Measurements from ENCODE around the gene CDKN2B-AS1.

Gene CDKN2B-AS1

DNA sequence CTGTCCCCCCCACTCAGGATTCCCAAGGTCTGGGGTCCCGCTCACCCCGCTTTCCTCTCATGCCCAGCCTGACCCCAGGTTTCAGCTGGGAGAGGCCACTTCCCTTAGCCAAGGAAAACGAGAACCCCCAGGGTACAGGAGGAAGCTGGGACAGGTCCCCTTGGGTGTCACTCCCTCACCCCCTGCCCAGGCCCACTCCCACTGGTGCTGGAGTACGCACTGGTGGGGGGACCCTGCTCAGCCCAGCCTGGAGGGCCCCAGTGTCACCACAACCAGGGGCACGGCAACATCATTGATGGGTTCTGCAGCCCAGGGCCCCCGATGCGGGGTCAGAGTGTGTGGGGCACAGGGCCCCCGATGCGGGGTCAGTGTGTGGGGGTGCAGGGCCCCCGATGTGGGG, 159.5 kb downstream of the CDKN2B-AS1 start:
- WGBS = 95% methylated on average over 10 of the region's 10 CpGs
- Histone ChIP-seq H3K36me3 (ENCODE audit: insufficient read depth, low read length) (no peaks in the 10 kb centered on the region), H3K4me1 (ENCODE audit: insufficient read depth, low read length) (no peaks in the 10 kb centered on the region), H3K4me3 (ENCODE audit: low read length) (no peak overlapping the region), H3K9ac (ENCODE audit: low read depth, low read length) (no peak overlapping the region), H3K27ac (ENCODE audit: low read depth, low read length) (no peak overlapping the region), H3K27me3 (ENCODE audit: insufficient read depth, low read length) (no peaks in the 10 kb centered on the region), H3K9me3 (ENCODE audit: insufficient read depth, low read depth, low read length) (no peaks in the 10 kb centered on the region)

DNA sequence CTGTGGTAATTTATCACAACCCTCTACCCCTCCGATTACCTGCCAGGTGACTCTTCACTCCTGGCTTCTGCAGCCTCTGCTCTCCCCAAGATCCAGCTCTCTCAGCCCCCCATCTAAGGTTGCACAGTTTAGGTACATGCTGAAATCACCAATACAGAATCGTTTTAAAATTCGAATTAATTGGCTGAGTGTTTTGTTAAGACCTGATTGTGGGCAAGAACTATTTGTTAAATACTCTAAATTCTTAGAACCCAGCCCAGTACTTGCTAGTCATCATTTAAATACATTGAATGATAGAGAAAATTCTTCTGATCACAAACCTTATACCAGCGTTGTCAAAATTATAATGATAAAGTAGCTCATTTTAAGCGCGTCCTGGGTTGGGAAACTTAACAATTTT, 162.0 kb downstream of the CDKN2B-AS1 start:
- Histone ChIP-seq H3K27ac (ENCODE audit: low read depth, low read length) (no peak overlapping the region), H3K9me3 (ENCODE audit: insufficient read depth, low read depth, low read length) (no peaks in the 10 kb centered on the region), H3K36me3 (ENCODE audit: insufficient read depth, low read length) (no peaks in the 10 kb centered on the region), H3K4me1 (ENCODE audit: insufficient read depth, low read length) (no peaks in the 10 kb centered on the region), H3K27me3 (ENCODE audit: insufficient read depth, low read length) (no peaks in the 10 kb centered on the region), H3K4me3 (ENCODE audit: low read length) (no peak overlapping the region), H3K9ac (ENCODE audit: low read depth, low read length) (no peak overlapping the region)
- WGBS = 85% methylated on average over 3 of the region's 6 CpGs

DNA sequence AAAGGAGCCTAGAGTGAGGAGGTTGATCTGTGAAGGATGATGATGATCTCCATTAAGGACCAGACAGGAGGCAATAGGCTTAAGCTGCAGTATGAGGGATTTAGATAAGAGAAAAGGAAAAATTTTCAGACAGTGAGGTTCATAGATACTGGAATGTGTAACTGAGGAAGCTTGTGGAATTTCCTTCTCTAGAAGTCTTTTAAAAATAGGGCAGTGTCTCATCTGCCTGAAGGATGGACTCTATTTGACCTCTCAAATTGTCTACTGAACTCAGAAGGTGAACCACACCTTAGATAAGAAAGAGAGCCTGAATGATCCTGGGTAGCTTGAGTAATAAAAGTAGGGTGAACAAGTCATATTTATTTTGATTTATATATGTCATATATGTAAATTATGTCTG, 162.7 kb downstream of the CDKN2B-AS1 start:
- Histone ChIP-seq H3K4me1 (ENCODE audit: insufficient read depth, low read length) (no peaks in the 10 kb centered on the region), H3K36me3 (ENCODE audit: insufficient read depth, low read length) (no peaks in the 10 kb centered on the region)

DNA sequence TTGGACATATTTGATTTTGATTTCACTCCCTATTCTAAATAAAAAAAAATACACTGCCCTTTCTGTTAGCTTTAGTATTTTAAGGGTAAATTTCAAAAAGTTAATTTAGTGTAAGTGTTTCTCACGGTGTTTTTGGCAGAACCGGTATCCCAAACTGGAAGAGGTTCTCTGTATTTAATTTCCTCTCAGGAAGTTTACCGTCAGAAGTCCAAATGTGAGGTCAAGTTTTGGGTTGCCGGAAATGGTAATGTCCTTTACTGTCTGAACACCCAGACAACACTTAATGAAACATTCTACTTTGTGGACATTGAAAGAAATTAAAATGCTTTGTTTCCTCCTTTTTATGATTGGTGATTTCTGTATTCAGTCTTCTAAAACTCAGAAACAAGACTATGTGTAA, 163.2 kb downstream of the CDKN2B-AS1 start:
- no peaks in the 10 kb centered on the region for H3K4me1 ChIP-seq (ENCODE audit: insufficient read depth, low read length)
- no peak overlapping the region for H3K4me3 ChIP-seq (ENCODE audit: low read length)
- WGBS = 99% methylated on average over 4 of the region's 4 CpGs
- H3K27ac ChIP-seq (ENCODE audit: low read depth, low read length) = no peak overlapping the region
- H3K36me3 ChIP-seq (ENCODE audit: insufficient read depth, low read length) = no peaks in the 10 kb centered on the region
- no peaks in the 10 kb centered on the region for H3K9me3 ChIP-seq (ENCODE audit: insufficient read depth, low read depth, low read length)
- H3K27me3 ChIP-seq (ENCODE audit: insufficient read depth, low read length) = no peaks in the 10 kb centered on the region
- no peak overlapping the region for H3K9ac ChIP-seq (ENCODE audit: low read depth, low read length)

More for the DNA sequence above, 162.7 kb downstream of the CDKN2B-AS1 start:
- Histone ChIP-seq H3K9me3 (ENCODE audit: insufficient read depth, low read depth, low read length) (no peaks in the 10 kb centered on the region), H3K27ac (ENCODE audit: low read depth, low read length) (no peak overlapping the region), H3K27me3 (ENCODE audit: insufficient read depth, low read length) (no peaks in the 10 kb centered on the region), H3K9ac (ENCODE audit: low read depth, low read length) (no peak overlapping the region), H3K4me3 (ENCODE audit: low read length) (no peak overlapping the region)

DNA sequence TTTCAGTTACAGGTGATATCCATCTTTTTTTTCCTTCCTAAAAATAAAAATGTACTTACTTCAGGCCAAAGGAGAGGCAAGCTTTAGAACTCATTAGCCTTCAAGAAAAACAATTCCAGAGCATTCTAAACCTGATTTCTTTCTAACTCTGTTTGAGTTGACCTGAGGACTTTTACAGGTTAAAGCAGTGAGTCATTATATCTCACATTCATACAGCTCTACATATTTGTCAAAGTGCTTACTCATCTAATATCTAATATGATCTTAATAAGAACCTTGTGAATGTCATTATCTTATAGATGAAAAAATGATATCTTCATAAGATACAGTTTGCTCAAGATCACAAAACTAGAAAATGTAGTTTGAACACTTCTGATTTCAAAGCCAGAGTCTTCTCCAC, 163.7 kb downstream of the CDKN2B-AS1 start:
- Histone ChIP-seq H3K27me3 (ENCODE audit: insufficient read depth, low read length) (no peaks in the 10 kb centered on the region), H3K4me3 (ENCODE audit: low read length) (no peak overlapping the region), H3K9me3 (ENCODE audit: insufficient read depth, low read depth, low read length) (no peaks in the 10 kb centered on the region), H3K36me3 (ENCODE audit: insufficient read depth, low read length) (no peaks in the 10 kb centered on the region), H3K9ac (ENCODE audit: low read depth, low read length) (no peak overlapping the region), H3K27ac (ENCODE audit: low read depth, low read length) (no peak overlapping the region), H3K4me1 (ENCODE audit: insufficient read depth, low read length) (no peaks in the 10 kb centered on the region)

DNA sequence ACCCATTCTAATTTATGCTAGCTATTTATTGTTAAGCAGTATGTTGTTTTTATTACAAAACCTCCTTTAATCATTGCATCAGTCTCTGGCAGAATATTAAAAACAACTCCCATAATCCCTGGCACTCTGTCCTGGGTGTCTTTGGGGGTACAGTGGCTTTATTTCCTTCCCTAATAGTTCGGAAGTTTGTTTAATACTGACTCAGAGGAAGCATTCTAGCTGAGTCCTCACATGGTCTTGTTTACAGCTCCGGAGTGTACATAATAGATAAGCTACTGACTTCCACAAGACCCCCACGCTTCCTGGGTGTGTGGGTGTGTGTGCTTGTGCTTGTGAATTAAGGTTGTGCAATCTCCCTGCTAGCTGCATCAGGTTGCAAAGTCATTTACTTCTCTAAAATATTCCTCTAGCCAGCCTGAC, 164.3 kb downstream of the CDKN2B-AS1 start:
- 80% methylated on average over 2 of the region's 3 CpGs for WGBS
- Histone ChIP-seq H3K4me3 (ENCODE audit: low read length) (no peak overlapping the region), H3K27me3 (ENCODE audit: insufficient read depth, low read length) (no peaks in the 10 kb centered on the region), H3K27ac (ENCODE audit: low read depth, low read length) (no peak overlapping the region), H3K9me3 (ENCODE audit: insufficient read depth, low read depth, low read length) (no peaks in the 10 kb centered on the region), H3K36me3 (ENCODE audit: insufficient read depth, low read length) (no peaks in the 10 kb centered on the region), H3K4me1 (ENCODE audit: insufficient read depth, low read length) (no peaks in the 10 kb centered on the region), H3K9ac (ENCODE audit: low read depth, low read length) (no peak overlapping the region)

DNA sequence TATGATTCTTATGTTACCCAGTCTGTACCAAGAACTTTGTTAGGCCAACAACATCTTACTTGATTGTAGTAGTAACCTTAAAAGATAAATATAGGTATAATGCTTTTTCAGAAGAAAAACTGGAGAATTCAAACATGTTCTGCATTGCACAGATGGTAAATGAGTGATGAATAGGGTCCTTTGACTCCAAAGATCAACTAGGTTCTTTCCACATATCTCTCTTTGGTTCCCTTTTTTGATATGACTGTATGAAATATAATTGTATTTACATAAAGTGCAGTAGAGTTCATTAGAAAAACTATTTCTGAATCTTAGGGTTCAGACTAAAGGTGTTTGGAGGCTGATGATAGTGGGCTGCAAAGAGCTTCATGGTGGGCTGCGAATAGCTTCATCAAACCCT, 165.0 kb downstream of the CDKN2B-AS1 start:
- Histone ChIP-seq H3K4me3 (ENCODE audit: low read length) (no peak overlapping the region), H3K27me3 (ENCODE audit: insufficient read depth, low read length) (no peaks in the 10 kb centered on the region), H3K36me3 (ENCODE audit: insufficient read depth, low read length) (no peaks in the 10 kb centered on the region), H3K9ac (ENCODE audit: low read depth, low read length) (no peak overlapping the region), H3K4me1 (ENCODE audit: insufficient read depth, low read length) (no peaks in the 10 kb centered on the region), H3K27ac (ENCODE audit: low read depth, low read length) (no peak overlapping the region), H3K9me3 (ENCODE audit: insufficient read depth, low read depth, low read length) (no peaks in the 10 kb centered on the region)
- WGBS = 91% methylated on average over 1 of the region's 1 CpG

DNA sequence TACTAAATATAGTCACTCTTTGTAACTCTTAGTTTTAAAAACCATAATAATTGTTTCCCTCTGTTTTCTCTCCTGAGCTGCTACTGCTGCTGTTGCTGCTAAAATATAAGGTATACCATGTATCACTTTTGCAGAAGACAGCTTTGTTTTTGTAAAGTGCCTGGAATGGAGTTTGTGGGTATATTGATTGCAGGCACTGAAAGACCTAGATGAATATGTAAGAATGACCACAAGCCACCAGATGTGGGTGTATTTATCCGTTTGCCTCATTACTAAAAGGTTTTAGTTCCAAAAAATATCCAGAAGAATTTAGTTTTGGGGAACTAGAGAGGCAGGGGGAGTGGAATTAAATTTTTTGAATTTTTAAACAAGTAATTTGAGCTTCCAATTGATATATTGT, 165.6 kb downstream of the CDKN2B-AS1 start:
- Histone ChIP-seq H3K27ac (ENCODE audit: low read depth, low read length) (no peak overlapping the region), H3K4me1 (ENCODE audit: insufficient read depth, low read length) (no peaks in the 10 kb centered on the region; the same call in 1 of the 2 replicates), H3K36me3 (ENCODE audit: insufficient read depth, low read length) (no peaks in the 10 kb centered on the region), H3K9me3 (ENCODE audit: insufficient read depth, low read depth, low read length) (no peaks in the 10 kb centered on the region), H3K4me3 (ENCODE audit: low read length) (no peak overlapping the region), H3K9ac (ENCODE audit: low read depth, low read length) (no peak overlapping the region), H3K27me3 (ENCODE audit: insufficient read depth, low read length) (no peaks in the 10 kb centered on the region)
- WGBS = 75% methylated on average over 1 of the region's 1 CpG

DNA sequence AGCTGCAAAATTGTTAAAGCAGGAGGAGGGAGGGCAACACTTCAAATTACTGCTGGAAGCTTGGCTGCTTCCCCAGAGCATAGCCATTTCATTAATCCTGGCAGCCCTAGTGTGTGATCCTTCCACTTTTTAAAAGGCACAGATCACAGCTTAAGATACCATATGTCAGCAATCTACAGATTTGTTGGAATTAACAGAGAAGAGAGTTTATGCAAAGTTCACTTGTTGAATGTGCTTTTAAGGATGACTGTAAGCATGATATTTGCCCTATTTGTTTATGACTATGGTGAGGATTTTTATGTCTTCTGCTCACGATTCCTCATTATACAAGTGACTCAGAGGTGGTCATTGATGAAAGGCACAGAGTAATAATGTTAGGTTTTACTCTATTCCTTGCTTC, 170.6 kb downstream of the CDKN2B-AS1 start:
- Histone ChIP-seq H3K9ac (ENCODE audit: low read depth, low read length) (no peak overlapping the region), H3K27ac (ENCODE audit: low read depth, low read length) (no peak overlapping the region), H3K4me1 (ENCODE audit: insufficient read depth, low read length) (no peaks in the 10 kb centered on the region; the same call in 1 of the 2 replicates), H3K36me3 (ENCODE audit: insufficient read depth, low read length) (no peaks in the 10 kb centered on the region), H3K27me3 (ENCODE audit: insufficient read depth, low read length) (no peaks in the 10 kb centered on the region), H3K4me3 (ENCODE audit: low read length) (no peak overlapping the region), H3K9me3 (ENCODE audit: insufficient read depth, low read depth, low read length) (no peaks in the 10 kb centered on the region)
- WGBS = 100% methylated on average over 1 of the region's 1 CpG

DNA sequence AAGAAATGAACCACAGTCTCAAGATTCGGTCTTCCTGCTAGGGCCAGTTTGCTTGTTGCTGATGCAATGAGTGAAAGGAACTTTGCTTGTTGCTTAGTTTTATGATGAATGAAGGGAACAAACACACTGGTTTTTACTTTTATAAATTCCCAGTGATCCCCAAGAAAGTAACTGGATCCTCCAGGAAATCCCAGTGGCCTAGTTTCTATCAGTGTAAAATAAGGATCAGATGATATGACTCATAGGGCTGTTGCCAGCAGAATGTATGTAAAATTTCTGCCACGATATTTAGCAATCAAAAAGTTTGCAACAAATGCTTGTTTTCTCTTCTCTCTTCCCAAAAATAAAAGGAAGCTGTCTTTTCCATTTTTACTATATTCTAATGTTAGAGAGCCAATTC, 174.7 kb downstream of the CDKN2B-AS1 start:
- Histone ChIP-seq H3K9me3 (ENCODE audit: insufficient read depth, low read depth, low read length) (no peaks in the 10 kb centered on the region), H3K27ac (ENCODE audit: low read depth, low read length) (no peak overlapping the region), H3K9ac (ENCODE audit: low read depth, low read length) (no peak overlapping the region), H3K36me3 (ENCODE audit: insufficient read depth, low read length) (no peaks in the 10 kb centered on the region), H3K4me1 (ENCODE audit: insufficient read depth, low read length) (no peaks in the 10 kb centered on the region; the same call in 1 of the 2 replicates), H3K4me3 (ENCODE audit: low read length) (no peak overlapping the region), H3K27me3 (ENCODE audit: insufficient read depth, low read length) (no peaks in the 10 kb centered on the region)
- WGBS = 97% methylated on average over 2 of the region's 2 CpGs

DNA sequence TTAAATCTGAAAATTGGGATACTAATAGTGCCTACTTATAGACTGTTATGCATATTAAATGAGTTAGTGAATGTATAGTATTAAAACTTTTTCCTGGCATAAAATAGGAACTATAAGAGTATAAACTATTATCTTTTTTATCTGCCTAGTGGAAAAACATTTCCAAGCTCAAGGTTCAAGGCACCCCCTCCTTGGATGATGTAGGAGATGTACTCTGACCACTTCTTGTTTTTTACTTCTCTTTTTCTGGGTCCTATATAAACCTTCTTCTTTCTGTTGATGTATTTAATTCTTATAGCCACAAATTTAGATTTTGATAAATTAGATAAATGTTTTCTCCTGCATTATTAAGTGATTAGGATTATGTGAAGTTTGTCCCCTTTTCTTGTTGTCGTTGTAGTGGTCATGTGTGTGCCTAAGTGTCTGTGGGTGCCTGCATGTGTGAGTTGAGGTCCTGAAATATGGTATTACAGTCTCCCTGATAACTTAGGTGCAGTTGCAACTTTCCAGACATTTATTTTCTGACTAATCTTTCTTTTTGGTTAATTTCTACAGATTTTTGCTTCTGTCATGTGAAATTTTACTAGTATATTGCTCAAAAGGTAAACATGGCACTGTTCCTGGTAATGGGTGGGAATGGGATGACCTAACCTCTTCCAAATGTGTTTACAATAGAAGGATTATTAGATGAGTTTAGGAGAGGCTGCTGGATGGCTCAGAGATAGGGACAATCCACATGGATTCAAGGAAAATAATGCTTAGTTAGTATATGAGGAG, 175.3 kb downstream of the CDKN2B-AS1 start:
- Histone ChIP-seq H3K36me3 (ENCODE audit: insufficient read depth, low read length) (no peaks in the 10 kb centered on the region), H3K4me1 (ENCODE audit: insufficient read depth, low read length) (no peaks in the 10 kb centered on the region; the same call in 1 of the 2 replicates), H3K9me3 (ENCODE audit: insufficient read depth, low read depth, low read length) (no peaks in the 10 kb centered on the region), H3K9ac (ENCODE audit: low read depth, low read length) (no peak overlapping the region), H3K4me3 (ENCODE audit: low read length) (no peak overlapping the region), H3K27ac (ENCODE audit: low read depth, low read length) (no peak overlapping the region), H3K27me3 (ENCODE audit: insufficient read depth, low read length) (no peaks in the 10 kb centered on the region)
- 91% methylated on average over 1 of the region's 1 CpG for WGBS
